ENCODE data around the gene ADPRH.

DNA sequence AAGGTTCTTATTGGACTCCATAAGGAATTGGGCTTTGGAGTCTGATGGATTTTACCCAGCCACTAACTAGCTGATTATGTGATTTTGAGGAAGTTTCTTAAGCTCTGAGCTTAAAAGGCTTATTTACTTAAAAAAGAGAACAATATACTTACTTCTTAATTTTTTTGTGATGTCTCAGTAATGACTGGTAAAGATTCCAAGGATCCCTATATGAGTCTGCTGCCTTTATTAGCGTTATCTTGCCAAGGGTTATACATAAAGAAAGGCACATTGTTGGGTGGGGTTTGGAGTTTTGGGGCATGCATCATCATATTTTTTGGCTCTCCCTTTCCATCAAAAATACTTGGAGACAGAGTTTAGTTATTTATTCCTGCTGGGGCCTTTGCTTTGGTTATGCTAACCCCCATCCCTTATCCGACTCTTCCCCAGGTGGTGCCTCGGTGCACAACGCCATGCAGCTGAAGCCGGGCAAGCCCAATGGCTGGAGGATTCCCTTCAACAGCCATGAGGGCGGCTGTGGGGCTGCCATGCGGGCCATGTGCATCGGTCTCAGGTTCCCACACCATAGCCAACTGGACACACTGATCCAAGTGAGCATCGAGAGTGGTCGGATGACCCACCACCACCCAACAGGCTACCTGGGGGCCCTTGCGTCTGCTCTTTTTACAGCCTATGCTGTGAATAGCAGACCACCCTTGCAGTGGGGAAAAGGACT is 6.7 kb downstream of the ADPRH start:
- TF ChIP-seq, protein P1, sequence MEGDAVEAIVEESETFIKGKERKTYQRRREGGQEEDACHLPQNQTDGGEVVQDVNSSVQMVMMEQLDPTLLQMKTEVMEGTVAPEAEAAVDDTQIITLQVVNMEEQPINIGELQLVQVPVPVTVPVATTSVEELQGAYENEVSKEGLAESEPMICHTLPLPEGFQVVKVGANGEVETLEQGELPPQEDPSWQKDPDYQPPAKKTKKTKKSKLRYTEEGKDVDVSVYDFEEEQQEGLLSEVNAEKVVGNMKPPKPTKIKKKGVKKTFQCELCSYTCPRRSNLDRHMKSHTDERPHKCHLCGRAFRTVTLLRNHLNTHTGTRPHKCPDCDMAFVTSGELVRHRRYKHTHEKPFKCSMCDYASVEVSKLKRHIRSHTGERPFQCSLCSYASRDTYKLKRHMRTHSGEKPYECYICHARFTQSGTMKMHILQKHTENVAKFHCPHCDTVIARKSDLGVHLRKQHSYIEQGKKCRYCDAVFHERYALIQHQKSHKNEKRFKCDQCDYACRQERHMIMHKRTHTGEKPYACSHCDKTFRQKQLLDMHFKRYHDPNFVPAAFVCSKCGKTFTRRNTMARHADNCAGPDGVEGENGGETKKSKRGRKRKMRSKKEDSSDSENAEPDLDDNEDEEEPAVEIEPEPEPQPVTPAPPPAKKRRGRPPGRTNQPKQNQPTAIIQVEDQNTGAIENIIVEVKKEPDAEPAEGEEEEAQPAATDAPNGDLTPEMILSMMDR (IDR thresholded peaks at IDR 0.05; ENCODE audit: low read length) = no peak
- no peak for TF ChIP-seq EZH2 (IDR thresholded peaks at IDR 0.05; ENCODE audit: borderline replicate concordance, low read length)

Measured in OCI-LY1 (cell line).